GM12892 (cell line): ENCODE data around the gene TSHZ3.

Source experiments
- POLR2A ChIP-seq: IDR thresholded peaks from 2 replicates; pipeline ENCODE4 v1.6.1; 2011; ENCODE audit warnings: low read depth, low read length, control low read depth
- POLR2AphosphoS5 ChIP-seq: IDR thresholded peaks from 2 replicates; pipeline ENCODE4 v1.6.1; 2011; ENCODE audit warnings: low read depth, low read length, control low read depth

- no peak for TF ChIP-seq POLR2A
- TF ChIP-seq POLR2AphosphoS5, result no peak
These were observed 42.1 kb downstream of the TSHZ3 start for GRCh38 chr19:31307071-31307669.
